ENCODE measurements around the gene KDM4F.

DNA sequence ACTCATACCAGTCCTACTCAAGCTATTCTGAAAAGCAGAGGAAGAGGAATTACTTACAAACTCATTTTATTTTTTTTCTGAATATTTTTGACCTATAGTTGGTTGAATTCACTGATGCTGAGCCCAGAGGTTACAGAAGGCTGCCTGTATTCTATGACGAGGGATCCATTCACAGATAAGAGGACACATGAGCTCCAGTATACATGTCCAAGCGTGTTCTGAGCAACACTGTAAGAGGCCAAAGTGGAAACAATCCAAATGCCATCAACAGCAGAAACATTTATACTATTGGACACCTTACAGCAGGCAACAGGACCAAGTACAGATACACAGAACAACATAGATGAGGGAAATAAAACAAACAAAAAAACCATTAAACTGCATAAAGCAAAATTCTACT is 13.9 kb upstream of the KDM4F start:
- TF ChIP-seq POLR2AphosphoS5 (IDR thresholded peaks at IDR 0.05), result no peak
- no peak for TF ChIP-seq CTCF (IDR thresholded peaks at IDR 0.05; ENCODE audit: poor library complexity, severe bottlenecking)

All from neural cell (in vitro differentiated cells).